ENCODE data around the gene PPP1R9B.

GRCh38 chr17:50144845-50145531 lies 5.5 kb downstream of the PPP1R9B start:
- TF ChIP-seq CTCF (IDR thresholded peaks at IDR 0.05) (no peak), POLR2AphosphoS5 (IDR thresholded peaks at IDR 0.05) (no peak), POLR2A (IDR thresholded peaks at IDR 0.05; ENCODE audit: low read depth) (no peak), EP300 (IDR thresholded peaks at IDR 0.05) (no peak)

All from esophagus muscularis mucosa (tissue), 4 donors.